Adipocyte (in vitro differentiated cells): ENCODE results near the gene OSTM1.
"Not testable (repeated sequence)": the region's sequence is repeated elsewhere in the genome, so short reads cannot be mapped to it uniquely, and the experiment has no call there.

ENCODE experiments used
- DNase-seq: peaks from one replicate; pipeline ENCODE4 v3.0.0-alpha.2; 2015; ENCODE audit warnings: low read depth
- H3K27me3 ChIP-seq: replicated peaks from 2 replicates; pipeline ENCODE4 v1.7.0; 2013; ENCODE audit warnings: mild to moderate bottlenecking, low read length, moderate library complexity; ENCODE audit not compliant: control insufficient read depth, insufficient read depth
- H3K36me3 ChIP-seq: 2 replicates; pipeline ENCODE4 v1.7.0; 2013; ENCODE audit warnings: low read length, mild to moderate bottlenecking, moderate library complexity; ENCODE audit not compliant: control insufficient read depth, insufficient read depth, severe bottlenecking
- H3K4me1 ChIP-seq: 2 replicates; pipeline ENCODE4 v1.7.0; 2013; ENCODE audit warnings: mild to moderate bottlenecking, low read length, moderate library complexity; ENCODE audit not compliant: control insufficient read depth, insufficient read depth
- H3K4me3 ChIP-seq: 2 replicates; pipeline ENCODE4 v1.7.0; 2013; ENCODE audit warnings: mild to moderate bottlenecking, low read length, moderate library complexity
- H3K9ac ChIP-seq: 2 replicates; pipeline ENCODE4 v1.7.0; 2013; ENCODE audit warnings: mild to moderate bottlenecking, low read length, moderate library complexity
- H3K9me3 ChIP-seq: 2 replicates; pipeline ENCODE4 v1.7.0; 2013; ENCODE audit warnings: mild to moderate bottlenecking, low read length, moderate library complexity; ENCODE audit not compliant: control insufficient read depth

OSTM1 gene

GRCh38 chr6:108020472-108021116 is 53.9 kb downstream of the OSTM1 start:
- Histone ChIP-seq H3K36me3 (no peaks in the 10 kb centered on the region), H3K4me3 (no peak overlapping the region), H3K9ac (no peak overlapping the region), H3K27me3 (no peaks in the 10 kb centered on the region), H3K9me3 (peaks cover 7% of the 10 kb centered on the region), H3K4me1 (no peaks in the 10 kb centered on the region)
- no peak for DNase-seq

- H3K4me1 ChIP-seq, H3K9me3 ChIP-seq, H3K27me3 ChIP-seq, H3K36me3 ChIP-seq, DNase-seq, H3K4me3 ChIP-seq, H3K9ac ChIP-seq: not testable (repeated sequence)
Measured at GRCh38 chr6:108016283-108016682, 58.3 kb downstream of the OSTM1 start.

- Histone ChIP-seq H3K4me1 (no peaks in the 10 kb centered on the region), H3K9ac (no peak overlapping the region), H3K27me3 (no peaks in the 10 kb centered on the region), H3K9me3 (peaks cover 15% of the 10 kb centered on the region), H3K4me3 (no peak overlapping the region), H3K36me3 (no peaks in the 10 kb centered on the region)
- no peak for DNase-seq
Measured at GRCh38 chr6:108013787-108014439, 60.6 kb downstream of the OSTM1 start.

- peaks cover 9% of the 10 kb centered on the region for H3K9me3 ChIP-seq
- H3K27me3 ChIP-seq = no peaks in the 10 kb centered on the region
- no peak overlapping the region for H3K4me3 ChIP-seq
- H3K9ac ChIP-seq = no peak overlapping the region
- H3K4me1 ChIP-seq = no peaks in the 10 kb centered on the region
- DNase-seq = no peak
- no peaks in the 10 kb centered on the region for H3K36me3 ChIP-seq
Measured at GRCh38 chr6:108009894-108010293, 64.6 kb downstream of the OSTM1 start.

- H3K4me1 ChIP-seq, DNase-seq, H3K4me3 ChIP-seq, H3K36me3 ChIP-seq, H3K27me3 ChIP-seq, H3K9ac ChIP-seq, H3K9me3 ChIP-seq: not testable (repeated sequence)
Measured at GRCh38 chr6:108009258-108009657, 65.3 kb downstream of the OSTM1 start.

- DNase-seq = no peak
- no peaks in the 10 kb centered on the region for H3K36me3 ChIP-seq
- no peaks in the 10 kb centered on the region for H3K4me1 ChIP-seq
- no peak overlapping the region for H3K9ac ChIP-seq
- no peaks in the 10 kb centered on the region for H3K27me3 ChIP-seq
- no peak overlapping the region for H3K4me3 ChIP-seq
- peaks cover 9% of the 10 kb centered on the region for H3K9me3 ChIP-seq
Measured at GRCh38 chr6:108008363-108008762, 66.2 kb downstream of the OSTM1 start.

GRCh38 chr6:108005961-108006360 is 68.6 kb downstream of the OSTM1 start:
- peaks cover 4% of the 10 kb centered on the region for H3K4me1 ChIP-seq
- no peak for DNase-seq
- no peak overlapping the region for H3K9ac ChIP-seq
- no peaks in the 10 kb centered on the region for H3K36me3 ChIP-seq
- H3K4me3 ChIP-seq = no peak overlapping the region
- H3K9me3 ChIP-seq = peaks cover 9% of the 10 kb centered on the region
- no peaks in the 10 kb centered on the region for H3K27me3 ChIP-seq

GRCh38 chr6:108004861-108005260 is 69.7 kb downstream of the OSTM1 start:
- H3K9ac ChIP-seq = no peak overlapping the region
- no peaks in the 10 kb centered on the region for H3K36me3 ChIP-seq
- H3K4me1 ChIP-seq = peaks cover 4% of the 10 kb centered on the region
- peaks cover 8% of the 10 kb centered on the region for H3K9me3 ChIP-seq
- H3K27me3 ChIP-seq = no peaks in the 10 kb centered on the region
- no peak overlapping the region for H3K4me3 ChIP-seq
- DNase-seq = no peak

GRCh38 chr6:108002365-108003221 is 71.9 kb downstream of the OSTM1 start:
- Histone ChIP-seq H3K9ac (no peak overlapping the region), H3K36me3 (no peaks in the 10 kb centered on the region), H3K27me3 (no peaks in the 10 kb centered on the region), H3K4me1 (peaks cover 4% of the 10 kb centered on the region), H3K4me3 (no peak overlapping the region), H3K9me3 (no peaks in the 10 kb centered on the region)
- DNase-seq = peak; percentile 37

- H3K9me3 ChIP-seq = no peaks in the 10 kb centered on the region
- H3K9ac ChIP-seq = no peak overlapping the region
- no peak for DNase-seq
- no peak overlapping the region for H3K4me3 ChIP-seq
- H3K36me3 ChIP-seq = no peaks in the 10 kb centered on the region
- peaks cover 4% of the 10 kb centered on the region for H3K4me1 ChIP-seq
- no peaks in the 10 kb centered on the region for H3K27me3 ChIP-seq
Measured at GRCh38 chr6:108001696-108002231, 72.8 kb downstream of the OSTM1 start.

GRCh38 chr6:108000259-108000658 is 74.3 kb downstream of the OSTM1 start:
- H3K36me3 ChIP-seq, DNase-seq, H3K4me3 ChIP-seq, H3K4me1 ChIP-seq, H3K27me3 ChIP-seq, H3K9me3 ChIP-seq, H3K9ac ChIP-seq: not testable (repeated sequence)
